Upper lobe of left lung (tissue), 6 donors: ENCODE measurements around the gene CELSR2. TPM values are rescaled to one million over a fixed set of nuclear protein-coding genes. Genes with fewer than 3 reads are reported as not detected.
A peak's percentile ranks its signal among the peaks of the same experiment; 100 is the strongest.

Source experiments
- ATAC-seq, 2 donors: fragments of 200-7000 bp; cut with Tn5 transposase; one replicate each; pipeline ENCODE4 v1.9.1; 2022; ENCODE audit warnings: mild to moderate bottlenecking in 2 of 2, moderate library complexity in 2 of 2; ENCODE audit not compliant: low FRiP score in 2 of 2
- DNase-seq, 2 donors: peaks; one replicate each; pipeline ENCODE4 v3.0.0-alpha.2; 2019 to 2020
- H3K27ac ChIP-seq, 4 donors: fragments of 200-600 bp; sonication (generic); one replicate each; pipeline ENCODE4 v1.5.1; 2016 to 2019
- H3K27me3 ChIP-seq, 4 donors: fragments of 200-600 bp; sonication (generic); one replicate each; pipeline ENCODE4 v1.5.1; 2017 to 2019
- H3K36me3 ChIP-seq, 4 donors: fragments of 200-600 bp; sonication (generic); one replicate each; pipeline ENCODE4 v1.5.1; 2016 to 2019
- H3K4me1 ChIP-seq, 4 donors: fragments of 200-600 bp; sonication (generic); one replicate each; pipeline ENCODE4 v1.5.1; 2018 to 2019
- H3K4me3 ChIP-seq, 4 donors: fragments of 200-600 bp; sonication (generic); one replicate each; pipeline ENCODE4 v1.5.1; 2017 to 2019; ENCODE audit warnings: mild to moderate bottlenecking in 2 of 4, moderate library complexity in 1 of 4
- H3K9me3 ChIP-seq, 4 donors: fragments of 200-600 bp; sonication (generic); one replicate each; pipeline ENCODE4 v1.5.1; 2018 to 2019
- CTCF ChIP-seq, 6 experiments: fragments of 450-650 bp in 4 of 6; fragments of 200-600 bp in 2 of 6; sonication (generic) in 2 of 6; IDR thresholded peaks; one replicate each; pipeline ENCODE4 v1.5.1; 2016 to 2019; ENCODE audit warnings: antibody characterized with exemption in 6 of 6
- EP300 ChIP-seq, 4 donors: sonication (generic); formaldehyde crosslinking; IDR thresholded peaks; one replicate each; pipeline ENCODE4 v1.5.1; 2017; ENCODE audit warnings: antibody characterized with exemption in 4 of 4, control low read depth in 2 of 4
- POLR2A ChIP-seq, 4 donors: fragments of 450-650 bp; IDR thresholded peaks; one replicate each; pipeline ENCODE4 v1.5.1; 2016 to 2017; ENCODE audit warnings: antibody characterized with exemption in 4 of 4, mild to moderate bottlenecking in 2 of 4
- POLR2AphosphoS5 ChIP-seq, 2 donors: sonication (generic); formaldehyde crosslinking; IDR thresholded peaks; one replicate each; pipeline ENCODE4 v1.5.1; 2017; ENCODE audit warnings: antibody characterized with exemption in 2 of 2
- WGBS, 2 donors: methylation state at CpG; one replicate each; pipeline ENCODE4 v1.1.5; 2017 to 2018; 5-methylcytosine and 5-hydroxymethylcytosine counted together
- total RNA-seq, 6 donors: library from RNA; depleted of rRNA in 4 of 6; stranded (reverse); fragments of >200 nt in 4 of 6; gene quantifications; one replicate each; pipeline versions ENCODE4 v1.1.0 to v1.2.1, GENCODE V29; 2016 to 2021
- donor health status: DM: no; HTN: no; CAD: no; lungs with moderate emphysema.
- donor health status: DM: no; HTN: yes; CAD: no; lungs with severe emphysema.

Gene CELSR2
- total RNA-seq, 6 donors from 2014 or later, result 5.9 to 27.2 (median 8.8) TPM

GRCh38 chr1:109298666-109299557, 49.6 kb downstream of the CELSR2 start:
- DNase-seq, result peak in 1 of 2 donors; percentile 32
- ATAC-seq, result peak in 1 of 2 donors; percentile 65
- WGBS, 2 donors, result 43 to 47% methylated on average over 9 to 11 of the region's 11 CpGs

GRCh38 chr1:109299558-109300343, 50.4 kb downstream of the CELSR2 start:
- 70% methylated on average over 20 of the region's 20 CpGs for WGBS, 2 donors
- H3K27me3 ChIP-seq, result no peaks in the 10 kb centered on the region
- H3K4me3 ChIP-seq, result no peak overlapping the region
- H3K4me1 ChIP-seq, result peaks cover 18 to 29% (median 25%) of the 10 kb centered on the region in 4 donors
- H3K9me3 ChIP-seq, result no peaks in the 10 kb centered on the region
- DNase-seq (peak in 1 of 2 donors; percentile 52), ATAC-seq (peak; percentile 28 to 32)
- TF ChIP-seq POLR2AphosphoS5 (IDR thresholded peaks at IDR 0.05) (no peak), CTCF (IDR thresholded peaks at IDR 0.05) (no peak), EP300 (IDR thresholded peaks at IDR 0.05) (no peak), POLR2A (IDR thresholded peaks at IDR 0.05) (no peak)
- H3K36me3 ChIP-seq, result no peaks in the 10 kb centered on the region
- H3K27ac ChIP-seq, result peak overlapping the region; percentile 64 to 86 (median 76)

More at GRCh38 chr1:109298666-109299557, 49.6 kb downstream of the CELSR2 start:
- Histone ChIP-seq H3K9me3 (no peaks in the 10 kb centered on the region), H3K36me3 (no peaks in the 10 kb centered on the region), H3K4me3 (no peak overlapping the region), H3K4me1 (peaks cover 16 to 31% (median 25%) of the 10 kb centered on the region in 4 donors), H3K27ac (peak overlapping the region; percentile 64 to 86 (median 76)), H3K27me3 (no peaks in the 10 kb centered on the region)
- TF ChIP-seq POLR2AphosphoS5 (IDR thresholded peaks at IDR 0.05) (peak; percentile 24 to 50), POLR2A (IDR thresholded peaks at IDR 0.05) (no peak), EP300 (IDR thresholded peaks at IDR 0.05) (peak in 2 of 4 donors; percentile 16 to 34), CTCF (IDR thresholded peaks at IDR 0.05) (no peak)

- Histone ChIP-seq H3K4me1 (peaks cover 27 to 37% (median 34%) of the 10 kb centered on the region in 4 donors), H3K36me3 (no peaks in the 10 kb centered on the region), H3K4me3 (no peak overlapping the region), H3K27ac (peak overlapping the region in 1 of 4 donors; percentile 76), H3K9me3 (no peaks in the 10 kb centered on the region), H3K27me3 (no peaks in the 10 kb centered on the region)
- 71 to 77% methylated on average over 16 of the region's 16 CpGs for WGBS, 2 donors
- no peak for ATAC-seq
- no peak for TF ChIP-seq POLR2AphosphoS5 (IDR thresholded peaks at IDR 0.05)
- no peak for TF ChIP-seq CTCF (IDR thresholded peaks at IDR 0.05)
- TF ChIP-seq EP300 (IDR thresholded peaks at IDR 0.05), result no peak
- no peak for TF ChIP-seq POLR2A (IDR thresholded peaks at IDR 0.05)
- DNase-seq, result no peak
These were observed 51.4 kb downstream of the CELSR2 start for GRCh38 chr1:109300650-109301151.

- DNase-seq (no peak), ATAC-seq (no peak)
- TF ChIP-seq EP300 (IDR thresholded peaks at IDR 0.05) (no peak), POLR2A (IDR thresholded peaks at IDR 0.05) (no peak), POLR2AphosphoS5 (IDR thresholded peaks at IDR 0.05) (no peak), CTCF (IDR thresholded peaks at IDR 0.05) (no peak)
- H3K36me3 ChIP-seq, result no peaks in the 10 kb centered on the region
- no peaks in the 10 kb centered on the region for H3K9me3 ChIP-seq
- H3K4me1 ChIP-seq, result peaks cover 39 to 45% (median 44%) of the 10 kb centered on the region in 4 donors
- H3K27me3 ChIP-seq, result no peaks in the 10 kb centered on the region
- WGBS, 2 donors, result 91 to 93% methylated on average over 5 of the region's 5 CpGs
- H3K27ac ChIP-seq, result no peak overlapping the region
- no peak overlapping the region for H3K4me3 ChIP-seq
These were observed 52.5 kb downstream of the CELSR2 start for GRCh38 chr1:109301874-109302273.
